Cardiac septum (tissue), 1 donor: ENCODE measurements around the gene TADA2A. TPM values are rescaled to one million over a fixed set of nuclear protein-coding genes. Genes with fewer than 3 reads are reported as not detected.
"Not testable (repeated sequence)": the region's sequence is repeated elsewhere in the genome, so short reads cannot be mapped to it uniquely, and the experiment has no call there.

Experiments
- DNase-seq: peaks from one replicate; pipeline ENCODE4 v3.0.0-alpha.2; 2020; ENCODE audit warnings: low spot score
- intact Hi-C: fragments of 100-400 bp; cut with DNase I; formaldehyde crosslinking; loops from one replicate; pipeline ENCODE4 v1.14.0; 2022
- total RNA-seq: library from RNA; stranded (reverse); fragmentation: NEBNext Ultra II Directional; extraction: Animal tissue kit (Norgen Biotek cat#: 25700); gene quantifications from one replicate; pipeline ENCODE4 v1.2.1, GENCODE V29; 2021
- donor health status: DM: no; HTN: no; CAD: no.

The TADA2A gene
- total RNA-seq, 1 donor from 2014 or later = 18.5 TPM

GRCh38 chr17:37393352-37393751 is 13.3 kb upstream of the TADA2A start:
- intact Hi-C loops = no loop called here
- DNase-seq = no peak

GRCh38 chr17:37399265-37399803 is 7.4 kb upstream of the TADA2A start:
- intact Hi-C loops = no loop called here

GRCh38 chr17:37400505-37400904 is 6.2 kb upstream of the TADA2A start:
- no peak for DNase-seq
- intact Hi-C loops = no loop called here

More at GRCh38 chr17:37399265-37399803, 7.4 kb upstream of the TADA2A start:
- no peak for DNase-seq

GRCh38 chr17:37405522-37405921 is 1.2 kb upstream of the TADA2A start:
- DNase-seq = not testable (repeated sequence)
- intact Hi-C loops = loop anchor here (5.0 kb wide), 2 partner anchors 48 to 82 kb away; partner anchors contain the start of gene DUSP14

GRCh38 chr17:37405955-37406634 is 591 bp upstream of the TADA2A start:
- DNase-seq = no peak
- intact Hi-C loops = loop anchor here (5.0 kb wide), 2 partner anchors 49 to 81 kb away; partner anchors contain the start of gene DUSP14

GRCh38 chr17:37408145-37408479 is 1.4 kb downstream of the TADA2A start:
- intact Hi-C loops = loop anchor here (5.0 kb wide), 2 partner anchors 51 to 79 kb away; partner anchors contain the start of gene DUSP14
- not testable (repeated sequence) for DNase-seq

- intact Hi-C loops = no loop called here
- no peak for DNase-seq
Observed at GRCh38 chr17:37410357-37410756, 3.7 kb downstream of the TADA2A start.

- intact Hi-C loops = no loop called here
- DNase-seq = no peak
Observed at GRCh38 chr17:37413875-37414519, 7.3 kb downstream of the TADA2A start.

GRCh38 chr17:37417852-37418251 is 11.2 kb downstream of the TADA2A start:
- DNase-seq = no peak
- intact Hi-C loops = no loop called here

GRCh38 chr17:37422971-37423625 is 16.4 kb downstream of the TADA2A start:
- no peak for DNase-seq
- intact Hi-C loops = no loop called here

GRCh38 chr17:37425268-37425667 is 18.6 kb downstream of the TADA2A start:
- intact Hi-C loops = no loop called here
- DNase-seq = no peak

GRCh38 chr17:37429039-37429438 is 22.4 kb downstream of the TADA2A start:
- DNase-seq = no peak

GRCh38 chr17:37429453-37429852 is 22.8 kb downstream of the TADA2A start:
- intact Hi-C loops = no loop called here
- DNase-seq = no peak

More at GRCh38 chr17:37429039-37429438, 22.4 kb downstream of the TADA2A start:
- intact Hi-C loops = no loop called here

- intact Hi-C loops = no loop called here
- no peak for DNase-seq
Observed at GRCh38 chr17:37430051-37430627, 23.5 kb downstream of the TADA2A start.

- no peak for DNase-seq
- intact Hi-C loops = no loop called here
Observed at GRCh38 chr17:37432671-37433070, 26.0 kb downstream of the TADA2A start.

GRCh38 chr17:37438141-37438540 is 31.5 kb downstream of the TADA2A start:
- intact Hi-C loops = no loop called here
- DNase-seq = no peak

- no peak for DNase-seq
- intact Hi-C loops = no loop called here
Observed at GRCh38 chr17:37440424-37440823, 33.7 kb downstream of the TADA2A start.

GRCh38 chr17:37441369-37442014 is 34.8 kb downstream of the TADA2A start:
- intact Hi-C loops, DNase-seq: not testable (repeated sequence)

- DNase-seq = no peak
- intact Hi-C loops = no loop called here
Observed at GRCh38 chr17:37446027-37446426, 39.3 kb downstream of the TADA2A start.

GRCh38 chr17:37447641-37448040 is 41.0 kb downstream of the TADA2A start:
- DNase-seq = no peak
- intact Hi-C loops = no loop called here
